Bronchial epithelial cell (primary cell): ENCODE measurements around the gene GPALPP1. TPM values are rescaled to one million over a fixed set of nuclear protein-coding genes. Genes with fewer than 3 reads are reported as not detected.
A peak's percentile ranks its signal among the peaks of the same experiment; 100 is the strongest.

Experiments
- DNase-seq: peaks from one replicate; pipeline ENCODE4 v3.0.0-alpha.2; 2010; ENCODE audit warnings: low read depth
- FAIRE-seq: peaks from 2 replicates; lab custom pipeline; 2011; peaks lifted over from hg19 to GRCh38; lab: Jason Lieb, UNC
- H3K27me3 ChIP-seq: 2 replicates; pipeline ENCODE4 v1.5.1; 2011; ENCODE audit warnings: low read length; ENCODE audit not compliant: control insufficient read depth, insufficient read depth
- H3K36me3 ChIP-seq: 2 replicates; pipeline ENCODE4 v1.5.1; 2011; ENCODE audit warnings: low read length; ENCODE audit not compliant: control insufficient read depth, insufficient read depth
- H3K4me3 ChIP-seq: 2 replicates; pipeline ENCODE4 v1.5.1; 2011; ENCODE audit warnings: mild to moderate bottlenecking, low read depth, low read length, control low read depth
- CTCF ChIP-seq: IDR thresholded peaks from 2 replicates; pipeline ENCODE4 v1.5.1; 2011; ENCODE audit warnings: mild to moderate bottlenecking, moderate library complexity, low read length, control low read depth, inconsistent platforms; ENCODE audit not compliant: insufficient read depth, severe bottlenecking
- total RNA-seq: library from RNA; depleted of rRNA; stranded (reverse); fragments of >200 nt; gene quantifications from 2 replicates; pipeline ENCODE4 v1.2.1, GENCODE V29; 2014

GPALPP1 gene
- total RNA-seq, 1 donor from 2014 or later: 16.1 TPM

- FAIRE-seq: no peak
- no peak for TF ChIP-seq CTCF
- no peak for DNase-seq
- Histone ChIP-seq H3K27me3 (no peaks in the 10 kb centered on the region), H3K36me3 (no peaks in the 10 kb centered on the region), H3K4me3 (no peak overlapping the region)
These were observed 46.9 kb downstream of the GPALPP1 start for GRCh38 chr13:45036206-45036605.

GRCh38 chr13:45040173-45040572 is 50.8 kb downstream of the GPALPP1 start:
- H3K27me3 ChIP-seq: no peaks in the 10 kb centered on the region
- no peak overlapping the region for H3K4me3 ChIP-seq
- FAIRE-seq (peak; percentile 70), DNase-seq (no peak)
- no peak for TF ChIP-seq CTCF
- H3K36me3 ChIP-seq: no peaks in the 10 kb centered on the region

- FAIRE-seq (no peak), DNase-seq (peak; percentile 21)
- H3K36me3 ChIP-seq: no peaks in the 10 kb centered on the region
- TF ChIP-seq CTCF: no peak
- no peaks in the 10 kb centered on the region for H3K27me3 ChIP-seq
- H3K4me3 ChIP-seq: no peak overlapping the region
These were observed 51.3 kb downstream of the GPALPP1 start for GRCh38 chr13:45040622-45041021.

- H3K36me3 ChIP-seq: no peaks in the 10 kb centered on the region
- no peak overlapping the region for H3K4me3 ChIP-seq
- no peak for TF ChIP-seq CTCF
- FAIRE-seq: no peak
- H3K27me3 ChIP-seq: no peaks in the 10 kb centered on the region
- DNase-seq: no peak
These were observed 53.2 kb downstream of the GPALPP1 start for GRCh38 chr13:45042539-45042938.

GRCh38 chr13:45046445-45046844 is 57.1 kb downstream of the GPALPP1 start:
- Histone ChIP-seq H3K36me3 (no peaks in the 10 kb centered on the region), H3K27me3 (no peaks in the 10 kb centered on the region), H3K4me3 (no peak overlapping the region)
- FAIRE-seq (no peak), DNase-seq (no peak)
- no peak for TF ChIP-seq CTCF
